Body of pancreas (tissue), 4 donors: ENCODE measurements around the gene ERC1. TPM values are rescaled to one million over a fixed set of nuclear protein-coding genes. Genes with fewer than 3 reads are reported as not detected.

Source experiments
- ATAC-seq: fragments of 150-250 bp; one replicate; pipeline ENCODE4 v1.9.1; 2016
- DNase-seq, 4 donors: peaks; one replicate each; pipeline ENCODE4 v3.0.0-alpha.2; 2019
- H3K27ac ChIP-seq, 4 donors: fragments of 200-600 bp; sonication (generic); 1 replicate in 3 of 4; 2 replicates in 1 of 4; pipeline versions ENCODE4 v1.5.1 to v1.6.1; 2016 to 2019; ENCODE audit warnings: mild to moderate bottlenecking in 1 of 4, mixed read lengths in 1 of 4, moderate library complexity in 1 of 4
- H3K27me3 ChIP-seq, 2 donors: fragments of 200-600 bp; sonication (generic); one replicate each; pipeline ENCODE4 v1.6.0; 2016; ENCODE audit warnings: mild to moderate bottlenecking in 1 of 2
- H3K36me3 ChIP-seq, 2 donors: fragments of 200-600 bp; sonication (generic); replicated peaks in 1 of 2; 2 replicates each; pipeline ENCODE4 v1.5.1; 2016; ENCODE audit warnings: low read depth in 2 of 2; ENCODE audit not compliant: insufficient read depth in 1 of 2
- H3K4me1 ChIP-seq: fragments of 200-600 bp; sonication (generic); one replicate; pipeline ENCODE4 v1.6.0; 2016
- H3K4me3 ChIP-seq, 2 donors: fragments of 200-600 bp; sonication (generic); 1 replicate in 1 of 2; 2 replicates in 1 of 2; pipeline ENCODE4 v1.5.1; 2016 to 2019
- H3K9me3 ChIP-seq, 3 donors: fragments of 200-600 bp; sonication (generic); 1 replicate in 2 of 3; 2 replicates in 1 of 3; pipeline ENCODE4 v1.5.1; 2016
- POLR2A ChIP-seq, 3 donors: fragments of 450-650 bp; IDR thresholded peaks; one replicate each; pipeline ENCODE4 v1.6.1; 2016; ENCODE audit warnings: antibody characterized with exemption in 3 of 3, mild to moderate bottlenecking in 2 of 3
- WGBS, 2 donors: methylation state at CpG; one replicate each; pipeline ENCODE4 v1.1.5; 2017; 5-methylcytosine and 5-hydroxymethylcytosine counted together
- intact Hi-C: fragments of 100-400 bp; cut with DNase I; formaldehyde crosslinking; loops from one replicate; pipeline ENCODE4 v1.15.1; 2023
- total RNA-seq, 2 donors: library from RNA; depleted of rRNA; stranded (reverse); fragments of >200 nt; gene quantifications; one replicate each; pipeline ENCODE4 v1.1.0, GENCODE V29; 2016
- TF ChIP-seq, protein P1 (sequence below), 7 experiments: fragments of 450-650 bp in 4 of 7; fragments of 200-600 bp in 3 of 7; sonication (generic) in 3 of 7; IDR thresholded peaks; one replicate each; pipeline ENCODE4 v1.5.1; 2016 to 2019; ENCODE audit warnings: antibody characterized with exemption in 7 of 7

Gene ERC1
- total RNA-seq, 2 donors from 2014 or later: 20.8 to 29.0 TPM

DNA sequence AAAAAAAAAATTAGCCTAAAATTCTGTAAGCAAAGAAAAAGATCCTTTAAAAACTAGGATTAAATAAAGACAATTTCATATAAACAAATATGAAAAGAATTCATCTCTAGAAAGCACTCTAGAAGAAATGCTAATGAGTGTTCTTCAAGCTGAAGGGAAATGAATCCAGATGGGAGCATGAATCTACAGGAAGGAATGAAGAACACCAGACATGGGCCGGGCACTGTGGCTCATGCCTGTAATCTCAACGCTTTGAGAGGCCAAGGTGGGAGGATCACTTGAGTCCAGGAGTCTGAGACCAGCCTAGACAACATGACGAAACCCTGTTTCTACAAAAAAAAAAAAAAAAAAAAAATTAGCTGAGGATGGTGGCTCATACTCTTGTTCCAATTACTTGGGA lies 306.2 kb downstream of the ERC1 start:
- intact Hi-C loops: no loop called here
- Histone ChIP-seq H3K27me3 (no peaks in the 10 kb centered on the region), H3K36me3 (no peaks in the 10 kb centered on the region), H3K27ac (no peak overlapping the region), H3K4me1 (peaks cover 3% of the 10 kb centered on the region), H3K4me3 (no peak overlapping the region), H3K9me3 (no peaks in the 10 kb centered on the region)
- no peak for ATAC-seq
- 93 to 96% methylated on average over 3 of the region's 3 CpGs for WGBS, 2 donors
- DNase-seq: no peak
- no peak for TF ChIP-seq POLR2A (IDR thresholded peaks at IDR 0.05)
- TF ChIP-seq, protein P1, sequence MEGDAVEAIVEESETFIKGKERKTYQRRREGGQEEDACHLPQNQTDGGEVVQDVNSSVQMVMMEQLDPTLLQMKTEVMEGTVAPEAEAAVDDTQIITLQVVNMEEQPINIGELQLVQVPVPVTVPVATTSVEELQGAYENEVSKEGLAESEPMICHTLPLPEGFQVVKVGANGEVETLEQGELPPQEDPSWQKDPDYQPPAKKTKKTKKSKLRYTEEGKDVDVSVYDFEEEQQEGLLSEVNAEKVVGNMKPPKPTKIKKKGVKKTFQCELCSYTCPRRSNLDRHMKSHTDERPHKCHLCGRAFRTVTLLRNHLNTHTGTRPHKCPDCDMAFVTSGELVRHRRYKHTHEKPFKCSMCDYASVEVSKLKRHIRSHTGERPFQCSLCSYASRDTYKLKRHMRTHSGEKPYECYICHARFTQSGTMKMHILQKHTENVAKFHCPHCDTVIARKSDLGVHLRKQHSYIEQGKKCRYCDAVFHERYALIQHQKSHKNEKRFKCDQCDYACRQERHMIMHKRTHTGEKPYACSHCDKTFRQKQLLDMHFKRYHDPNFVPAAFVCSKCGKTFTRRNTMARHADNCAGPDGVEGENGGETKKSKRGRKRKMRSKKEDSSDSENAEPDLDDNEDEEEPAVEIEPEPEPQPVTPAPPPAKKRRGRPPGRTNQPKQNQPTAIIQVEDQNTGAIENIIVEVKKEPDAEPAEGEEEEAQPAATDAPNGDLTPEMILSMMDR (IDR thresholded peaks at IDR 0.05): no peak

GRCh38 chr12:1297639-1298175 lies 306.7 kb downstream of the ERC1 start:
- Histone ChIP-seq H3K27me3 (no peaks in the 10 kb centered on the region), H3K27ac (no peak overlapping the region), H3K4me3 (no peak overlapping the region), H3K9me3 (no peaks in the 10 kb centered on the region), H3K36me3 (no peaks in the 10 kb centered on the region), H3K4me1 (peaks cover 3% of the 10 kb centered on the region)
- WGBS, 2 donors: 97% methylated on average over 4 of the region's 4 CpGs
- DNase-seq (no peak), ATAC-seq (no peak)
- TF ChIP-seq POLR2A (IDR thresholded peaks at IDR 0.05): no peak
- TF ChIP-seq, protein P1 (IDR thresholded peaks at IDR 0.05): no peak
- intact Hi-C loops: no loop called here

GRCh38 chr12:1300460-1300859 lies 309.4 kb downstream of the ERC1 start:
- 97 to 100% methylated on average over 2 of the region's 2 CpGs for WGBS, 2 donors
- intact Hi-C loops: no loop called here

GRCh38 chr12:1302201-1302870 lies 311.3 kb downstream of the ERC1 start:
- Histone ChIP-seq H3K27ac (no peak overlapping the region), H3K4me1 (peaks cover 32% of the 10 kb centered on the region), H3K27me3 (no peaks in the 10 kb centered on the region), H3K9me3 (no peaks in the 10 kb centered on the region), H3K4me3 (no peak overlapping the region), H3K36me3 (no peaks in the 10 kb centered on the region)
- ATAC-seq (no peak), DNase-seq (no peak)
- TF ChIP-seq, protein P1 (IDR thresholded peaks at IDR 0.05): no peak
- no peak for TF ChIP-seq POLR2A (IDR thresholded peaks at IDR 0.05)
- WGBS, 2 donors: 95 to 97% methylated on average over 7 of the region's 7 CpGs
- intact Hi-C loops: no loop called here

More at GRCh38 chr12:1300460-1300859, 309.4 kb downstream of the ERC1 start:
- Histone ChIP-seq H3K27ac (no peak overlapping the region), H3K4me1 (peaks cover 14% of the 10 kb centered on the region), H3K36me3 (no peaks in the 10 kb centered on the region), H3K9me3 (no peaks in the 10 kb centered on the region), H3K27me3 (no peaks in the 10 kb centered on the region), H3K4me3 (no peak overlapping the region)
- TF ChIP-seq, protein P1 (IDR thresholded peaks at IDR 0.05): no peak
- no peak for TF ChIP-seq POLR2A (IDR thresholded peaks at IDR 0.05)
- no peak for ATAC-seq
- DNase-seq: no peak

DNA sequence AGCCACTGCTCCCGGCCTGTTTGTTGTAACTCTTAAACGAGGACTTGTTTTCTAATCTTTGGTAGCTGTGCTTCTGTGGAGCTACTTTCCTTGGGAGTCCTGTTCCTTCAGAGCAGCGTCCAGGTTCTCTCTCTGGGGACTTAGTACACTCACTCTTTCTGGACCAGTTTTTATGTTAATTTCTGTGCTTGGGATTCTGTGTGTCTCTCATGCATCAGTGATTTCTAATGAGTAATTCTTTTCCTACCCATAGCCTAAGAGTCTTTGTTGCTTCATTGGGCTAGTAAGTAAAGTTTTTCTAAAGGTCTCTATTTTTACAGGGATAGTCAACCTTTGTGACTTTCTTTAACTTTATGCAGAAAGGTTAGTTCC lies 314.0 kb downstream of the ERC1 start:
- no peak overlapping the region for H3K4me3 ChIP-seq
- H3K36me3 ChIP-seq: no peaks in the 10 kb centered on the region
- peaks cover 43% of the 10 kb centered on the region for H3K4me1 ChIP-seq
- no peaks in the 10 kb centered on the region for H3K27me3 ChIP-seq
- H3K9me3 ChIP-seq: no peaks in the 10 kb centered on the region
- no peak for TF ChIP-seq POLR2A (IDR thresholded peaks at IDR 0.05)
- TF ChIP-seq, protein P1 (IDR thresholded peaks at IDR 0.05): no peak
- WGBS, 2 donors: 74 to 78% methylated on average over 3 of the region's 3 CpGs
- ATAC-seq (no peak), DNase-seq (no peak)
- intact Hi-C loops: no loop called here
- peak overlapping the region in 3 of 4 donors; percentile 31 to 77 (median 57) for H3K27ac ChIP-seq
